ENCODE data around the gene LMBR1.
"Not testable (repeated sequence)": the region's sequence is repeated elsewhere in the genome, so short reads cannot be mapped to it uniquely, and the experiment has no call there.

LMBR1 gene

GRCh38 chr7:156725936-156726335 is 167.0 kb downstream of the LMBR1 start:
- DNase-seq: no peak
- TF ChIP-seq CTCF (IDR thresholded peaks at IDR 0.05; ENCODE audit: low read depth, low read length): no peak
- H3K27me3 ChIP-seq: no peaks in the 10 kb centered on the region
- no peaks in the 10 kb centered on the region; the same call in 1 of the 2 replicates for H3K4me1 ChIP-seq
- H3K36me3 ChIP-seq: no peaks in the 10 kb centered on the region
- H3K9me3 ChIP-seq: no peaks in the 10 kb centered on the region
- H3K4me3 ChIP-seq (ENCODE audit: low read depth, low read length): no peak overlapping the region

- TF ChIP-seq CTCF (IDR thresholded peaks at IDR 0.05; ENCODE audit: low read depth, low read length): no peak
- no peaks in the 10 kb centered on the region for H3K9me3 ChIP-seq
- H3K4me3 ChIP-seq (ENCODE audit: low read depth, low read length): no peak overlapping the region
- H3K36me3 ChIP-seq: no peaks in the 10 kb centered on the region
- H3K4me1 ChIP-seq: no peaks in the 10 kb centered on the region; the same call in 1 of the 2 replicates
- no peak for DNase-seq
- H3K27me3 ChIP-seq: no peaks in the 10 kb centered on the region
These were observed 167.9 kb downstream of the LMBR1 start for GRCh38 chr7:156725073-156725472.

GRCh38 chr7:156722043-156722826 is 170.7 kb downstream of the LMBR1 start:
- Histone ChIP-seq H3K4me3 (ENCODE audit: low read depth, low read length) (no peak overlapping the region), H3K9me3 (no peaks in the 10 kb centered on the region), H3K36me3 (no peaks in the 10 kb centered on the region), H3K4me1 (no peaks in the 10 kb centered on the region; the same call in 1 of the 2 replicates), H3K27me3 (no peaks in the 10 kb centered on the region)
- no peak for DNase-seq
- no peak for TF ChIP-seq CTCF (IDR thresholded peaks at IDR 0.05; ENCODE audit: low read depth, low read length)

GRCh38 chr7:156703773-156704482 is 189.1 kb downstream of the LMBR1 start:
- no peak for TF ChIP-seq CTCF (IDR thresholded peaks at IDR 0.05; ENCODE audit: low read depth, low read length)
- no peaks in the 10 kb centered on the region; the same call in 1 of the 2 replicates for H3K36me3 ChIP-seq
- DNase-seq: no peak
- no peak overlapping the region for H3K4me3 ChIP-seq (ENCODE audit: low read depth, low read length)
- no peaks in the 10 kb centered on the region for H3K27me3 ChIP-seq
- no peaks in the 10 kb centered on the region for H3K9me3 ChIP-seq
- H3K4me1 ChIP-seq: no peaks in the 10 kb centered on the region

- TF ChIP-seq CTCF (IDR thresholded peaks at IDR 0.05; ENCODE audit: low read depth, low read length): no peak
- Histone ChIP-seq H3K4me1 (no peaks in the 10 kb centered on the region), H3K36me3 (no peaks in the 10 kb centered on the region; the same call in 1 of the 2 replicates), H3K27me3 (no peaks in the 10 kb centered on the region), H3K4me3 (ENCODE audit: low read depth, low read length) (no peak overlapping the region), H3K9me3 (no peaks in the 10 kb centered on the region)
- DNase-seq: no peak
These were observed 189.8 kb downstream of the LMBR1 start for GRCh38 chr7:156703209-156703608.

- no peak overlapping the region for H3K4me3 ChIP-seq (ENCODE audit: low read depth, low read length)
- no peak for DNase-seq
- no peaks in the 10 kb centered on the region; the same call in 1 of the 2 replicates for H3K36me3 ChIP-seq
- no peak for TF ChIP-seq CTCF (IDR thresholded peaks at IDR 0.05; ENCODE audit: low read depth, low read length)
- no peaks in the 10 kb centered on the region; the same call in 1 of the 2 replicates for H3K9me3 ChIP-seq
- no peaks in the 10 kb centered on the region for H3K4me1 ChIP-seq
- H3K27me3 ChIP-seq: no peaks in the 10 kb centered on the region
These were observed 190.6 kb downstream of the LMBR1 start for GRCh38 chr7:156702399-156702798.

- H3K4me1 ChIP-seq; H3K9me3 ChIP-seq; H3K36me3 ChIP-seq; DNase-seq; H3K4me3 ChIP-seq (ENCODE audit: low read depth, low read length); H3K27me3 ChIP-seq: not testable (repeated sequence)
These were observed 191.2 kb downstream of the LMBR1 start for GRCh38 chr7:156701787-156702186.

GRCh38 chr7:156698512-156698911 is 194.5 kb downstream of the LMBR1 start:
- H3K36me3 ChIP-seq; H3K4me1 ChIP-seq; DNase-seq; H3K4me3 ChIP-seq (ENCODE audit: low read depth, low read length); H3K9me3 ChIP-seq; H3K27me3 ChIP-seq: not testable (repeated sequence)

- H3K36me3 ChIP-seq; H3K4me1 ChIP-seq; H3K27me3 ChIP-seq; DNase-seq; H3K4me3 ChIP-seq (ENCODE audit: low read depth, low read length); H3K9me3 ChIP-seq: not testable (repeated sequence)
These were observed 195.7 kb downstream of the LMBR1 start for GRCh38 chr7:156697283-156697682.

Data from BE2C (cell line).